Forelimb muscle (tissue), 1 donor: ENCODE results near the gene COQ9. TPM values are rescaled to one million over a fixed set of nuclear protein-coding genes. Genes with fewer than 3 reads are reported as not detected.
A peak's percentile ranks its signal among the peaks of the same experiment; 100 is the strongest.
"Not testable (repeated sequence)": the region's sequence is repeated elsewhere in the genome, so short reads cannot be mapped to it uniquely, and the experiment has no call there.

Experiments
- DNase-seq: peaks from one replicate; pipeline ENCODE4 v3.0.0-alpha.2; 2013; ENCODE audit warnings: low read depth
- polyA plus RNA-seq: library from polyadenylated mRNA; unstranded; fragments of 120-200 nt; gene quantifications from one replicate; pipeline ENCODE4 v1.2.1, GENCODE V29; 2013; ENCODE audit not compliant: insufficient read length

Gene COQ9
- polyA plus RNA-seq, 1 donor: 76.5 TPM

- DNase-seq: no peak
Observed at GRCh38 chr16:57426356-57426755, 20.9 kb upstream of the COQ9 start.

- no peak for DNase-seq
Observed at GRCh38 chr16:57427307-57427706, 20.0 kb upstream of the COQ9 start.

DNA sequence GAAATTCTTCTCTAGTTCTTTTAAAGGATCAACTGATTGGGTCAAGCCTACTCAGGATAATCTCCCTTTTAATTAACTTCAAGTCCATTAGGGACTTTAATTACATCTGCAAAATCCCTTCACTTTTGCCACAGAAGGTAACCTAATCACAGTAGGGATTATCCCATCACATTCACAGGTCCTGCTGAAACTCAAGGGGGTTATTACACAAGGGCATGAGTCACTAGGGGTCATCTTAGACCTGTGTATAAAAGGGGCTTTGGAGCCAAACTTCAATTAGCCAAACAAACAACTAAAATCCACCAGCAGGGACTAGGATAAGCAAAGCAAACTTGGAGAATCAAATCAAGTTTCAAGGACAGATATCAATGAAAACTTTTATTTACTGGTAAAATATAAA is 19.5 kb upstream of the COQ9 start:
- no peak for DNase-seq

DNA sequence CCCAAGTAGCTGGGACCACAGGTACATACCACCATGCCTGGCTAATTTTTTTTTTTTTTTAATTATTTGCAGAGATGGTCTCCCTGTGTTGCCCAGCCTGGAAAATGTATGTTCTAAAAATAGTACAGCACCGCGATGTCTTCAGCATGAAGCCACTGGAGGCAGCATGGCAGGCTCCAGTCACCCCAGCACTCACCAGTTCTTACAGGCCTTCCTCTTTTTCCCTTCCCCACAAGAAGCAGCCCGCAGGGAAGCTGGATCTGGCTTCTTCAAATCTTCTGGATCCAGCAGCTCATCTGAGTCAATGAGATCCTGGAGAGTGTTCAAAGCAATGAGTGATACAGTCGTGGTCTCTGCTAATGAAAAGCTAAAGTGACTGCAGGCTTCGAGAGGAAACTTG is 16.3 kb upstream of the COQ9 start:
- no peak for DNase-seq

DNA sequence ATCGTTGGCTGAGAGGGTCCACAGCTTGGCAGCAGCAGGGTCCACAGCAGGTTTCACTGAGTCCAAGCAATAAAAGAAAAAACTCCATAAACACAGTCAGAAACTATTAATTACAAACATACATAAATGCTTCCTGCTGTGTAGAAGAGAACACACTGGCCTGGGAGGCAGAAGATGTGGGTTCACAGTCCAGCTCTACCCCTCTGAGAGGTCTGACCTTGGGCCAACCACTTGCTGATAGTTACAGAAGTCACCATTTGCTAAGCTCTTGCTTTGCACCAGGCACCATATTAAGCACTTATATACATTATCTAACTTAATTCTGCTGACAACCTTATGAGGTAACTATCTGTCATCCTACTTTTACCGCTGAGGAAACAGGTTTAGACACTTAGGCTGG is 14.8 kb upstream of the COQ9 start:
- no peak for DNase-seq

GRCh38 chr16:57432989-57433388 is 14.3 kb upstream of the COQ9 start:
- DNase-seq: no peak

DNA sequence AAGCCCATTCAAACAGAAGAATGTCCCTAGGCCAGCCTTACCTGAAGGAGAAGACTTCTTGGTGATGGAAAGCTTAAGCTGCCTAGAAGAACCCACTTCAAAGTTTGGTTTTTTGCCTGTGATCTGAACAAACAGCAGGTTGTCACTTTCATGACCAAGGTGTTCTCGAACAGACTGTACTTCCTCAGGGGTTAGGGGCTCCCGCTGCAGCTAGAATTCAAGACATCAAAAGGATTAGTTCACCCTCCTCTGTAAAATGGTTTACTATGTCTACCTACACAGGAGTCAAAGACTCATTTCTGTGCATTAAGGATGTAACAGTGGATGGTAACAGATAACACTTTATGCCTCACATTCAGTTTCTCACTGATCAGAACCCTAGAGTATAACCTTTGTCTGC is 13.3 kb upstream of the COQ9 start:
- DNase-seq: no peak

GRCh38 chr16:57435838-57436237 is 11.4 kb upstream of the COQ9 start:
- DNase-seq: no peak

DNA sequence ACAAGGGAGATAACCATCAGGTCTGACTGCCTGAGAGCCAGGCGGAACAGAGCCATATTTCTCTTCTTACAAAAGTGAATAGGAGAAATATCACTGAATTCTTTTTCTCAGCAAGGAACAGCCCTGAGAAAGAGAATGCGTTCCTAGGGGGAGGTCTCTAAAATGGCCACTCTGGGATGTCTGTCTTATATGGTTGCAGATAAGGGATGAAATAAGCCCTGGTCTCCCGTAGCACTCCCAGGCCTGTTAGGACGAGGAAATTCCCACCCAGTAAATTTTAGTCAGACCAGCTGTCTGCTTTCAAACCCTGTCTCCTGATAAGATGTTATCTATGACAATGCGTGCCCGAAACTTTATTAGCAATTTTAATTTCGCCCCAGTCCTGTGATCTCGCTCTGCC is 7.3 kb upstream of the COQ9 start:
- not testable (repeated sequence) for DNase-seq

- DNase-seq: not testable (repeated sequence)
Observed at GRCh38 chr16:57440551-57440950, 6.7 kb upstream of the COQ9 start.

DNA sequence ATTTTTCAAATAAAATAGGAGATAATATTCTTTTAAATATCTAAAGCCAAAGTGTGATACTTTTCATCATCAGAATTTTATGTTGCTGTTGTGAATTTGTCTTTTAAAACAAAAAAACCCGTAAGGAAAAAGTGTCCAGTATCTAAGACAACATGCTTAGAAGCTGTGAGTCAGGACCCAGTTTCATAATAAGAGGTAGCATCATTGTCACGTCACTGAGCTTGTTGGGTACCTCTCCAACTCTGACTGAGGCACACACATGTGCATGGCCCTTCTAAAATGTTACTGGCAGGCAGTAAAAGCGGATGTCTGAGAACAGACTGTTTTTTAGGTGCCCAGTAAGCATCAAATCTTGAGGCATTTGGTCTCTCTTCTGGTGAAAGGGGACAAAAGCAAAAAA is 2.6 kb upstream of the COQ9 start:
- no peak for DNase-seq

DNA sequence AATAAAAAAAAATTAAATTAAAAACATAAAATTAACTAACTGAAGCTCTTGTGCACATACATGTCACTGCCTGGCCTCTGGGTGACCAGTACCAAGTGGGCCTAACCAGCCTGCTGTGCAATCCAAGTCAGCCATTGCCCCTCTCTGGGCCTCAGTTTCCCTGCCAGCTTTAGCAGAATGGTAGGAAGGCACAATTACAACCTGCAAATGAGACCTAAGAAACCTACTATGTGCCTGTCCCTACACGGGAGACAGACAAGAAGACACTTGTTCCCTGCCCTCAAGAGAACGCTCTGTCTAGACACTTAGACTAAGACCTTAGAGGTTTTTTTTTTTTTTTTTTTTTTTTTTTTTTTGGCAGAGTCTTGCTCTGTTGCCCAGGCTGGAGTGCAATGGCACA is 1.8 kb upstream of the COQ9 start:
- DNase-seq: no peak

- DNase-seq: no peak
Observed at GRCh38 chr16:57446531-57447185, 621 bp upstream of the COQ9 start.

- DNase-seq: no peak
Observed at GRCh38 chr16:57452021-57452420, 4.7 kb downstream of the COQ9 start.

DNA sequence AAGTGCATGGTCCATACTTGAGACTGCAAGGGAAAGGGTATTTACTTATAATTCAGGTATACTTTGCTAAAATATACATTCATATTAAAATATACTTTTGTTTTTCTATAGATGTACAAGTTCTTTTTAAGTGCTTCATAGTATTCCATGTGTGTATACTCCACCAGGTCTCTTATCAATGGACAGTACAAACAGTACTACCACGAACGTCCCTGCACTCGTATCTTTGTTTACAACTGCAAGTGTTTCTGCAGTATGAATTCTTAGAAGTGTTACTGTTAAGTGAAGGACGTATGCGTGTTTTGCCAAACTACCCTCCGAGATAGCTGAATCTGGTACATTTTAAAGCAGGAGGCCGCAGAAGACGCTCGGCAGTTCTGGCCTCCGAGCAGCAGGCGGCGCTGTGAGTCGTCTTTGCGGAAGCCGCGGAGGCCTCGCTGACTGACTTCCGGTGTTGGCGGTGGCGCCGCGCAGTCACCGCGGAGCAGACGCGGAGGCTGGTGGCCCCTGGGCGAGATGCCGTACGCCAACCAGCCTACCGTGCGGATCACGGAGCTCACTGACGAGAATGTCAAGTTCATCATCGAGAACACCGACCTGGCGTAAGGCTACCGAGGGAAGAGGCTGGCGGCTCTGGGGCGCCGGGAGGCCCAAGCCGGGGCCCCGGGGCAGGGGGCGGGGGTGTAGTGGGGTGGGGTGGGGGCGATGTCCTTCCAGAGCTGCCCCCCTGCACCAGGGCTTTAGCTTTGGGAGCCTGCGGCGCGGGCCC is 15.1 kb downstream of the COQ9 start, which contains the start of gene POLR2C:
Gene POLR2C (plus strand): TSS at position 471 of the 769 bp plus-strand sequence. CDS start 46 bp downstream, at position 517.
- peak; percentile 56 for DNase-seq

DNA sequence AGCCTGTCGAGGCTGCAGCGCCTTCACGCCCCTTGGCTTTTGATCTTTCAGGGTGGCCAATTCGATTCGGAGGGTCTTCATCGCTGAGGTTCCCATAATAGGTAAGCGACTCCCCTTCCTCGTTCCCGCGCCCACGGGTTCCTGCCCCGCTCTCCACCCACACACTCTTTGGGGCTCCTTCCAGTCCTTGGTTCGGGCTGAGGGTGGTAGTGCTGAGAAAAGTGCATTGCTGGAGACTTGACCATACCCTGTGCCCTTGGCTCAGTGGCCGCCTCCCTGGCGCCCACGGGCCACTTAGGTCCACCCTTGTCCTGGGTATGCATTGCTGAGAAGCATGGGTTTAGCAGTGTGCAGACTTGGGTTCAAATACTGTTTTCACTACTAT is 15.7 kb downstream of the COQ9 start:
- no peak for DNase-seq

GRCh38 chr16:57464523-57464922 is 17.2 kb downstream of the COQ9 start:
- DNase-seq: no peak

GRCh38 chr16:57468346-57468745 is 21.1 kb downstream of the COQ9 start:
- DNase-seq: no peak

DNA sequence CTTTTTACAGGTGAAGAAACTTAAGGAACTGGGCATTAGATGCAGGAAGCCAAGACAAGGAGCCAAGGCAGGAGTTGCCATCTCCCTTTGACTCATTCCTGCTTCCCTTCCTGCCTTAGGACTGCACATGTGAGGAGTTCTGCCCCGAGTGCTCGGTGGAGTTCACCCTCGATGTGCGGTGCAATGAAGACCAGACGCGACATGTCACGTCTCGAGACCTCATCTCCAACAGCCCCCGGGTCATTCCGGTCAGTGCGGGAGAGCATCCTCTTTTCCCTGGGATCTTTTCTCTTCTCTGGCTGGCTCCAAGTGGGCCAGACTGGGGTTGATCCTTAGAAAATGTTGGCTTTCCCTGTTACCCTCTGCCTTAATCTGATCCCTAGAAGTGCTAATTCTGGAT is 21.8 kb downstream of the COQ9 start:
- DNase-seq: no peak

- DNase-seq: no peak
Observed at GRCh38 chr16:57469917-57470470, 22.7 kb downstream of the COQ9 start.

DNA sequence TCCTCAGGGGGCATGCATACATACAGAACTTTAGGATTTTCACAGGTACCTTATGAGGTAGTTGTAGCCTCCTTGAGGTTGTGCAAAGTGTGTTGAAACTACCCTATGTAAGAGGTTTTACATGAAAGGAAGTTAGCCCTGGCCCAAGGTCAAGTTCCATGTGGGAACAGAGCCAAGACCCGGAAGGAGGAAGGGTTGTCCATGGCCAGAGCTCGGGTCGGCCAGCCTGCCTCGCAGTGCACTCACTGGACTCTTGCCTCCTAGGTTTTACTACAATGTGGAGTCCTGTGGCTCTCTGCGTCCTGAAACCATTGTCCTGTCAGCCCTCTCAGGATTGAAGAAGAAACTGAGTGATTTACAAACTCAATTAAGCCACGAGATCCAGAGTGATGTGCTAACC is 23.4 kb downstream of the COQ9 start:
- DNase-seq: no peak

GRCh38 chr16:57471209-57471608 is 23.9 kb downstream of the COQ9 start:
- DNase-seq: no peak
